Measurements from ENCODE around the gene EP400.

Gene EP400

DNA sequence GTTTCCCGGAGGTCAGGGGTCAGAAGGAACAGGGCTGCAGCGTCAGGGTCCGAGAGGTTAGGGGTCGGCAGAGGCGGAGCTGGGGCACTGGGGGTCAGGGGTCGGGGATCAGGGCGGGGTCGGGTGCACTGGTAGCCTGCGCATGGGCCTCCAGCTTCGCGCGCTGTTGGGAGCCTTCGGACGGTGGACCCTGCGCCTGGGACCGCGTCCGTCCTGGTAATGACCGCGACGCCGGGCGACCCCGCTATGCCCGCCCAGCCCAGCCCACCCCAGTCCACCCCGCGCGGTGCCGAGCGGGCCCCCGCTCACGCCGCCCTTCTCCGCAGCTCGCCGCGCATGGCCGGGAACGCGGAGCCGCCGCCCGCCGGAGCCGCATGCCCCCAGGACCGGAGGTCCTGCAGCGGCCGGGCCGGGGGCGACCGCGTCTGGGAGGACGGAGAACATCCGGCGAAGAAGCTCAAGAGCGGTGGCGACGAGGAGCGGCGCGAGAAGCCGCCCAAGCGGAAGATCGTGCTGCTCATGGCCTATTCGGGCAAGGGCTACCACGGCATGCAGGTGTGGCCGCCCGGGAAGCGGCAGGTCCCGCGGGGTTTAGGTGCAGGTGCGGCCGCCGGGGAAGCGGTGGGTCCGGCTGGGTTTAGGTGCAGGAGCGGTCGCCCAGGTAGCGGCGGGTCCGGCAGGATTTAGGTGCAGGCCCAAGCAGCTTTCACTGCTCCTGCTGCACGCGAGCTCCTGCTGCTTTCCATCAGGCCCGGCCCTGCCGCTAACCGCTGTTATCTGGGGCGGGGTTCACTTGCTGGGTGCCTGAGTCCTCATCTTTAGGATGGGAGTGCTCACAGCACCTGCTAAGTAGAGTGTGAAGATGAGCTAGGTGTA lies 19.9 kb upstream of the EP400 start:
- Histone ChIP-seq H3K4me1 (ENCODE audit: low read length) (peaks cover 10% of the 10 kb centered on the region), H3K27ac (ENCODE audit: low read length) (peak overlapping the region; percentile 58)
- TF ChIP-seq EZH2phosphoT487 (IDR thresholded peaks at IDR 0.05; ENCODE audit: low read depth) (no peak), CTCF (IDR thresholded peaks at IDR 0.05; ENCODE audit: low read depth, low read length) (no peak)

GRCh38 chr12:131930510-131930909 lies 19.2 kb upstream of the EP400 start:
- TF ChIP-seq CTCF (IDR thresholded peaks at IDR 0.05; ENCODE audit: low read depth, low read length) (no peak), EZH2phosphoT487 (IDR thresholded peaks at IDR 0.05; ENCODE audit: low read depth) (no peak)
- Histone ChIP-seq H3K4me3 (ENCODE audit: low read length) (peak overlapping the region; percentile 99), H3K4me1 (ENCODE audit: low read length) (peaks cover 8% of the 10 kb centered on the region), H2AFZ (ENCODE audit: low read depth, low read length) (no peak overlapping the region), H3K9ac (ENCODE audit: low read length) (peak overlapping the region; percentile 98), H3K36me3 (replicated peaks; ENCODE audit: low read depth, low read length) (peaks cover 30% of the 10 kb centered on the region), H3K79me2 (ENCODE audit: low read length) (peaks cover 43% of the 10 kb centered on the region), H3K4me2 (ENCODE audit: low read length) (peak overlapping the region; percentile 77), H3K27me3 (ENCODE audit: low read depth, low read length) (no peaks in the 10 kb centered on the region), H4K20me1 (ENCODE audit: insufficient read depth, low read length) (0 out of 2 replicates have a peak, but pooled peaks cover 9% of the 10 kb centered on the region), H3K27ac (ENCODE audit: low read length) (peak overlapping the region; percentile 6; the same call in 1 of the 2 replicates), H3K9me3 (ENCODE audit: insufficient read depth, low read length) (no peaks in the 10 kb centered on the region)

More for the DNA sequence above, 19.9 kb upstream of the EP400 start:
- Histone ChIP-seq H3K9me3 (ENCODE audit: insufficient read depth, low read length) (no peaks in the 10 kb centered on the region), H2AFZ (ENCODE audit: low read depth, low read length) (no peak overlapping the region), H3K9ac (ENCODE audit: low read length) (peak overlapping the region; percentile 98), H3K36me3 (replicated peaks; ENCODE audit: low read depth, low read length) (peaks cover 27% of the 10 kb centered on the region), H3K79me2 (ENCODE audit: low read length) (peaks cover 43% of the 10 kb centered on the region), H4K20me1 (ENCODE audit: insufficient read depth, low read length) (0 out of 2 replicates have a peak, but pooled peaks cover 9% of the 10 kb centered on the region), H3K27me3 (ENCODE audit: low read depth, low read length) (no peaks in the 10 kb centered on the region), H3K4me2 (ENCODE audit: low read length) (peak overlapping the region; percentile 77), H3K4me3 (ENCODE audit: low read length) (peak overlapping the region; percentile 99)

DNA sequence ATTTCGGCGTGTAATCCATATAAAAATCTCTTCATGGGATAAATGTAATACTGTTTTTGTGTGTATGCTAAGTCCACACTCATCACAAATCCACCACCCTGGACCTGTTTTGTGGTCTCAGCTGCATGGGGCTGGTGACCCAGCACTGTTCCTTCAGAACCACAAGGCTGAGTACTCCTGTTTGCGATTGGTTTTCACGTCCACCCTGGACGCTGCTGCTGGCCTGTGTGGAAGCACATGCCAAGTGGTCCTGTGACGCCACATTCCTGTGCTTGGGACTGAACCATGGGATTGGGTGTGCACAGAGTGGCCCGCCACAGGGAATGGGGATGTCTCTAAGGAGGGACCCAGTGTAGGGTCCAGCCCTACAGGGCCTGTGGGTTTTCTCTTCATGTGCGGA lies 16.4 kb upstream of the EP400 start:
- Histone ChIP-seq H3K4me3 (ENCODE audit: low read length) (no peak overlapping the region), H2AFZ (ENCODE audit: low read depth, low read length) (no peak overlapping the region), H3K27ac (ENCODE audit: low read length) (no peak overlapping the region), H3K36me3 (replicated peaks; ENCODE audit: low read depth, low read length) (peaks cover 41% of the 10 kb centered on the region), H3K9ac (ENCODE audit: low read length) (no peak overlapping the region), H3K4me2 (ENCODE audit: low read length) (no peak overlapping the region), H3K79me2 (ENCODE audit: low read length) (peaks cover 43% of the 10 kb centered on the region), H3K9me3 (ENCODE audit: insufficient read depth, low read length) (no peaks in the 10 kb centered on the region), H4K20me1 (ENCODE audit: insufficient read depth, low read length) (0 out of 2 replicates have a peak, but pooled peaks cover 9% of the 10 kb centered on the region), H3K27me3 (ENCODE audit: low read depth, low read length) (no peaks in the 10 kb centered on the region), H3K4me1 (ENCODE audit: low read length) (peaks cover 8% of the 10 kb centered on the region)
- TF ChIP-seq CTCF (IDR thresholded peaks at IDR 0.05; ENCODE audit: low read depth, low read length) (no peak), EZH2phosphoT487 (IDR thresholded peaks at IDR 0.05; ENCODE audit: low read depth) (no peak)

DNA sequence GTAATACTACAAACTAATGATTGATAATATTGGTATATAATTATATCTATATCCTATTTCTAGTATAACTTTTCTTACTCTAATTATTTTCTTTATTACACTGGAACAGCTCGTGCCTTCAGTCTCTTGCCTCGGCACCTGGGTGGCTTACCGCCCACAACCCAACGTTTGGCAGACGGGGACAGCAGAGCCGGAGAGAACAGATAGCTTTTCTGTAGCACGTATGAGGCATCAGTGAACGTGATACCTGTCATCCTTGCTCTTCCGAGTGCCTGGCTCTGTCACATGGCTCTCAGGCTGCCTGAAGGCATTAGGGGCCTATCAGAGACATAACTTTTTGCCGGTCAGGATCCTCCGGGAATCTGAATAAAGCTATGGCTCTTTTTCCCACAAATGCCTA lies 15.2 kb upstream of the EP400 start:
- H3K4me2 ChIP-seq (ENCODE audit: low read length), result no peak overlapping the region
- no peak overlapping the region for H3K9ac ChIP-seq (ENCODE audit: low read length)
- no peaks in the 10 kb centered on the region for H3K9me3 ChIP-seq (ENCODE audit: insufficient read depth, low read length)
- H3K27ac ChIP-seq (ENCODE audit: low read length), result no peak overlapping the region
- H3K4me3 ChIP-seq (ENCODE audit: low read length), result no peak overlapping the region
- peaks cover 46% of the 10 kb centered on the region for H3K36me3 ChIP-seq (replicated peaks; ENCODE audit: low read depth, low read length)
- H4K20me1 ChIP-seq (ENCODE audit: insufficient read depth, low read length), result 0 out of 2 replicates have a peak, but pooled peaks cover 9% of the 10 kb centered on the region
- H3K79me2 ChIP-seq (ENCODE audit: low read length), result peaks cover 38% of the 10 kb centered on the region
- H3K4me1 ChIP-seq (ENCODE audit: low read length), result peaks cover 8% of the 10 kb centered on the region
- no peaks in the 10 kb centered on the region for H3K27me3 ChIP-seq (ENCODE audit: low read depth, low read length)
- TF ChIP-seq CTCF (IDR thresholded peaks at IDR 0.05; ENCODE audit: low read depth, low read length) (no peak), EZH2phosphoT487 (IDR thresholded peaks at IDR 0.05; ENCODE audit: low read depth) (no peak)
- H2AFZ ChIP-seq (ENCODE audit: low read depth, low read length), result no peak overlapping the region

Measured in OCI-LY3 (cell line).